GM20000 (cell line): Measurements from ENCODE around the gene SLC44A5.

Experiments
- DNase-seq: peaks from one replicate; pipeline ENCODE4 v3.0.0; 2012; ENCODE audit warnings: low spot score
- CTCF ChIP-seq: IDR thresholded peaks from 2 replicates; pipeline ENCODE4 v1.5.1; 2012; ENCODE audit warnings: mild to moderate bottlenecking, control low read depth; ENCODE audit errors: extremely low read depth, missing control alignments

Gene SLC44A5

DNA sequence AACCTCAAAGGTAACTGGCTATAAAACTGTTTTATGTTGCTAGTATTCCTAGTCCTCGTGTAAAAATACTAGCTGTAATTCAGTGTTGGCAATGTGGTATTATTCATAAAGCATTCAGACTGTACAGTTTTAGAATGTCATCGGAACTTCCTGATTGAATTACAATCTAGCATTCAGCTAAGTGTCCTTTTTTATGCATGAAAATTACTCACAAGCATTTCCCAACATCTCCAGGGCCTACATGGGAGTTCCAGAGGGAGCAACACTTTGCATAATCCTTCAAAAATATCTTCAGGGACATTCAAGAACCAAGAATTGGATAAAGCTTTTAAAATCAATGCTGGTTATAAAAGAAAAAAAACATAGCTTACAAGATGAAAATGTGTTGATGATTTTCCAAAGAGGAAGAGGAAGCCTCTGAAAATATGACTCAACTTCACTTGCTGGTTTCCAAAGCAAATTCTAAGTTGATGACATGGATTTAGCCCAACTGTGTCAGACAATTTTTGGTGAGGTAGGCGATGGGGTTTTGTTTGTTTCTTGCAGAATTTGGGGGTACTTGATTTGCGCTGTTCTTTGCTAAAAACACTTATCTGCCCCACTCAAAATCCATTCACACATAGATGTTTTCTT lies 137.8 kb downstream of the SLC44A5 start:
- no peak for TF ChIP-seq CTCF
- DNase-seq: no peak

DNA sequence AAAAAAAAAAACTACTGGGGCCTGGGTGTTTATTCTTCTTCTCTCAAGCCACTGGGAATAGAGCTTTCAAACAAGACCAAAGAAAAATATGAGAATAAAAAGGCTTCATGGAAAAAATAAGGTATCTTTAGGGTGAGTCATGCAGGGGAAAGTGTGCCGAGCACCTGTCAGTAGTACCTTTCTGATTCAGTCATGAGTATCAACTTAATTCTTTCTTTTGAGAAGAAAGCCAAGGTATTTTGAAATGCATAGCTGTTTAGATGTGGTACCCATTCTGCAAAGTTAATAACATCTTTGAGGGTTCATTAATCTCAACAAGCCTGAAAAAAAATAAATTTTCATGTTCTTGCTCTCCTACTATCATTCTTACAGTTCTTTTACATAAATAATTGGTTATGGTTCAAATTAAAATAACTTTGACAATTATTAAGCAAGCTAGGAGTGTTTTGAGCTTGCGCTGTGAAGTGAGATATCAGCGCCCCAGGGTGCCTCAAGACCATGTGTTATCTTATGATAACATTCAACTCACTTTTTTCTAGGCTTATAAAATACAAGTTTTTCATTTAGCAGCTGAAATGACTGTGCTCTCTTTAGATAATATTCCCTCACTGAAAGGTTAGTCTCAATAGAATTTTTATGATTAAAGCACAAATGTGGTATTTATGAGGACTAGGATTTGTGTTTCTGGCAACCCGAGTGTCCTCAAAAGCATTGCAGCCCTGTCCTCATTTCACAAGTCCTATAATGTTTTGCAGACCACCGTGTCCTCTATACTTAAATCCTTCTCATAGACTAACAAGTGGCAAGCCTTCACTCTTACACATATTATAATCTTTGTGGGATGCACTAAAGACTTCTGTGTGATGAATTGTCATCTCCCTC lies 138.6 kb downstream of the SLC44A5 start:
- no peak for DNase-seq

GRCh38 chr1:75471252-75471651 lies 139.7 kb downstream of the SLC44A5 start:
- DNase-seq: no peak
- TF ChIP-seq CTCF: no peak

More for the DNA sequence above, 138.6 kb downstream of the SLC44A5 start:
- TF ChIP-seq CTCF: no peak

GRCh38 chr1:75470448-75470847 lies 140.5 kb downstream of the SLC44A5 start:
- TF ChIP-seq CTCF: no peak
- DNase-seq: no peak

- no peak for DNase-seq
- TF ChIP-seq CTCF: no peak
Measured at GRCh38 chr1:75469586-75470173, 141.2 kb downstream of the SLC44A5 start.

DNA sequence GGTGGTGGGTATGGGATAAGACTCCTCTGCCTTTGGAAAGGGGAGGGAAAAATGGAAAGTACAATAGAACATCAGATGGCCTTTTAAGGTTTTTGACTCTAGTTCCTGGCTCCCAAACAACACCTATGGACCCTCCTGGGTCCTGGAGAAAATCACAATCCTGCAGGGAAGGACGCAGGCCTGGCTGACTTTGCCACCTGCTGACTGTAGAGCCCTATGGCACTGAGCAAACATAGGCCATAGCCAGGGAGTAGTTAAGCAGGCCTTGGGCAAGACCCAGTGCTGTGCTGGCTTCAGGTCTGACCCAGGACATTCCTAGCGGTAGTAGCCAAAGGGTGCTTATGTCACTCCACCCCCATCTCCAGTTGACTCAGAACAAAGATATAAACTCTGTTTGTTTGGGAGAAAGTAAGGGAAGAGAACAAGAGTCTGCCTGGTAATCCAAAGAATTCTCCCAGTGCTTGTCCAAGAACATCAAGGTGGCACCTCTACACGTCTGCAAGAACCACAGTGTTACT lies 149.0 kb downstream of the SLC44A5 start:
- no peak for TF ChIP-seq CTCF
- no peak for DNase-seq

GRCh38 chr1:75449998-75450397 lies 160.9 kb downstream of the SLC44A5 start:
- no peak for DNase-seq
- TF ChIP-seq CTCF: no peak
